K562 (cell line): ENCODE measurements around the gene ATF6B.

Experiments used
- ATF2 ChIP-seq: sonication (generic); formaldehyde crosslinking; IDR thresholded peaks from 2 replicates; pipeline ENCODE4 v1.8.1; 2022; ENCODE audit warnings: missing genetic modification reagents
- CTCF ChIP-seq, 3 experiments: IDR thresholded peaks in 2 of 3; conservative IDR thresholded peaks in 1 of 3; 2 replicates each; pipeline ENCODE4 v1.5.1; 2011 to 2012; ENCODE audit warnings: low read length in 3 of 3, mild to moderate bottlenecking in 3 of 3, control low read depth in 2 of 3, improper control_type of control experiment in 1 of 3, inconsistent platforms in 1 of 3, low read depth in 1 of 3, mixed read lengths in 1 of 3, moderate library complexity in 1 of 3; ENCODE audit not compliant: insufficient read depth in 2 of 3
- HDAC1 ChIP-seq, 2 experiments: fragments of 450-650 bp; IDR thresholded peaks; 2 replicates each; pipeline ENCODE4 v1.6.1; 2016 to 2017; ENCODE audit warnings: inconsistent platforms in 1 of 2, mild to moderate bottlenecking in 1 of 2, moderate library complexity in 1 of 2
- NR2C1 ChIP-seq, 2 experiments: fragments of 450-650 bp; IDR thresholded peaks; 2 replicates each; pipeline ENCODE4 v1.6.1; 2017; ENCODE audit warnings: mild to moderate bottlenecking in 2 of 2, antibody characterized with exemption in 1 of 2, inconsistent platforms in 1 of 2, missing compliant biosample characterization in 1 of 2, missing genetic modification characterization in 1 of 2
- PRDM10 ChIP-seq: fragments of 450-650 bp; IDR thresholded peaks from 2 replicates; pipeline ENCODE4 v1.6.1; 2018; ENCODE audit not compliant: partially characterized antibody
- PTBP1 ChIP-seq: fragments of 200-400 bp; formaldehyde crosslinking; IDR thresholded peaks from 2 replicates; pipeline ENCODE4 v1.6.1; 2017; ENCODE audit warnings: low read depth, low read length
- RBFOX2 ChIP-seq: fragments of 200-400 bp; formaldehyde crosslinking; IDR thresholded peaks from 2 replicates; pipeline ENCODE4 v1.6.1; 2017; ENCODE audit warnings: low read depth, mild to moderate bottlenecking, low read length, moderate library complexity
- SNIP1 ChIP-seq: fragments of 450-650 bp; IDR thresholded peaks from 2 replicates; pipeline ENCODE4 v1.7.1; 2017; ENCODE audit warnings: low read depth, mild to moderate bottlenecking
- SP1 ChIP-seq: sonication (generic); formaldehyde crosslinking; IDR thresholded peaks from 2 replicates; pipeline ENCODE4 v1.8.1; 2022; ENCODE audit warnings: mild to moderate bottlenecking, missing genetic modification reagents

GRCh38 chr6:32158052-32158451 lies 30.0 kb upstream of the ATF6B start:
- TF ChIP-seq PTBP1, result no peak
- TF ChIP-seq SNIP1, result no peak
- no peak for TF ChIP-seq ATF2 (CRISPR knock-in tag)
- no peak for TF ChIP-seq NR2C1 (IDR thresholded peaks at IDR 0.05)
- no peak for TF ChIP-seq NR2C1 (tag; IDR thresholded peaks at IDR 0.05)
- TF ChIP-seq SP1, result no peak
- TF ChIP-seq PRDM10, result no peak
- TF ChIP-seq RBFOX2, result no peak
- no peak for TF ChIP-seq HDAC1 (IDR thresholded peaks at IDR 0.05)
- no peak for TF ChIP-seq CTCF (IDR thresholded peaks at IDR 0.05 in 2 of 3, conservative IDR thresholded peaks at IDR 0.05 in 1 of 3; ENCODE audit: insufficient read depth in 2 of 3, low read depth in 1 of 3, low read length in 3 of 3)
